Loucy (cell line): ENCODE data around the gene MATK.
A peak's percentile ranks its signal among the peaks of the same experiment; 100 is the strongest.
"Not testable (repeated sequence)": the region's sequence is repeated elsewhere in the genome, so short reads cannot be mapped to it uniquely, and the experiment has no call there.

Source experiments
- H2AFZ ChIP-seq: fragments of 200-600 bp; sonication (generic); 2 replicates; pipeline ENCODE4 v1.6.0; 2016; ENCODE audit warnings: antibody characterized with exemption, mild to moderate bottlenecking, low read length, moderate library complexity
- H3F3A ChIP-seq: fragments of 200-600 bp; 2 replicates; pipeline ENCODE4 v1.6.0; 2016; ENCODE audit warnings: antibody characterized with exemption, low read depth, mild to moderate bottlenecking
- H3K27me3 ChIP-seq: fragments of 200-600 bp; sonication (generic); 2 replicates; pipeline ENCODE4 v1.6.1; 2014; ENCODE audit warnings: low read length, mild to moderate bottlenecking; ENCODE audit not compliant: insufficient read depth, poor library complexity, severe bottlenecking
- H3K36me3 ChIP-seq: fragments of 200-600 bp; sonication (generic); 2 replicates; pipeline ENCODE4 v1.6.1; 2016; ENCODE audit warnings: low read length; ENCODE audit not compliant: insufficient read depth
- H3K4me1 ChIP-seq: fragments of 200-600 bp; sonication (generic); 2 replicates; pipeline ENCODE4 v1.5.1; 2014; ENCODE audit warnings: low read length, mild to moderate bottlenecking; ENCODE audit not compliant: insufficient read depth, poor library complexity, severe bottlenecking
- H3K4me2 ChIP-seq: fragments of 200-600 bp; sonication (generic); 2 replicates; pipeline ENCODE4 v1.6.0; 2014; ENCODE audit warnings: antibody characterized with exemption, low read length, low read depth, mild to moderate bottlenecking; ENCODE audit not compliant: poor library complexity, severe bottlenecking
- H3K4me3 ChIP-seq: fragments of 200-600 bp; sonication (generic); 2 replicates; pipeline ENCODE4 v1.5.1; 2014; ENCODE audit warnings: low read length, mild to moderate bottlenecking, mixed read lengths; ENCODE audit not compliant: poor library complexity, severe bottlenecking
- H3K79me2 ChIP-seq: fragments of 200-600 bp; sonication (generic); 2 replicates; pipeline ENCODE4 v1.6.1; 2014; ENCODE audit warnings: low read length; ENCODE audit not compliant: insufficient read depth
- H3K9ac ChIP-seq: fragments of 200-600 bp; sonication (generic); 2 replicates; pipeline ENCODE4 v1.6.0; 2014; ENCODE audit warnings: mild to moderate bottlenecking, low read depth, low read length, moderate library complexity; ENCODE audit not compliant: poor library complexity, severe bottlenecking
- H3K9me2 ChIP-seq: fragments of 200-600 bp; sonication (generic); replicated peaks from 2 replicates; pipeline ENCODE4 v1.6.1; 2016; ENCODE audit warnings: low read depth, low read length, mixed read lengths
- H3K9me3 ChIP-seq: fragments of 200-600 bp; sonication (generic); 2 replicates; pipeline ENCODE4 v1.6.1; 2014; ENCODE audit warnings: mild to moderate bottlenecking, antibody characterized with exemption, low read length, low read depth; ENCODE audit not compliant: insufficient read depth
- H4K20me1 ChIP-seq: fragments of 200-600 bp; sonication (generic); 2 replicates; pipeline ENCODE4 v1.6.0; 2014; ENCODE audit warnings: antibody characterized with exemption, low read length, mild to moderate bottlenecking; ENCODE audit not compliant: insufficient read depth, poor library complexity, severe bottlenecking
- EZH2phosphoT487 ChIP-seq: fragments of 200-600 bp; IDR thresholded peaks from 2 replicates; pipeline ENCODE4 v1.6.1; 2018; ENCODE audit warnings: antibody characterized with exemption, mild to moderate bottlenecking, moderate library complexity, borderline replicate concordance
- TF ChIP-seq, protein P1 (sequence below): fragments of 200-600 bp; sonication (generic); conservative IDR thresholded peaks from 2 replicates; pipeline ENCODE4 v1.5.1; 2014; ENCODE audit warnings: mild to moderate bottlenecking, antibody characterized with exemption, low read length

MATK gene

GRCh38 chr19:3816566-3817218, 30.5 kb upstream of the MATK start:
- Histone ChIP-seq H3F3A (no peaks in the 10 kb centered on the region), H3K4me3 (no peak overlapping the region), H3K4me2 (no peak overlapping the region), H3K27me3 (no peaks in the 10 kb centered on the region), H3K79me2 (no peaks in the 10 kb centered on the region), H3K9ac (no peak overlapping the region), H3K9me3 (no peaks in the 10 kb centered on the region), H3K9me2 (no peaks in the 10 kb centered on the region), H3K4me1 (peaks cover 45% of the 10 kb centered on the region), H2AFZ (no peak overlapping the region), H3K36me3 (no peaks in the 10 kb centered on the region), H4K20me1 (no peaks in the 10 kb centered on the region)
- no peak for TF ChIP-seq EZH2phosphoT487
- TF ChIP-seq, protein P1, sequence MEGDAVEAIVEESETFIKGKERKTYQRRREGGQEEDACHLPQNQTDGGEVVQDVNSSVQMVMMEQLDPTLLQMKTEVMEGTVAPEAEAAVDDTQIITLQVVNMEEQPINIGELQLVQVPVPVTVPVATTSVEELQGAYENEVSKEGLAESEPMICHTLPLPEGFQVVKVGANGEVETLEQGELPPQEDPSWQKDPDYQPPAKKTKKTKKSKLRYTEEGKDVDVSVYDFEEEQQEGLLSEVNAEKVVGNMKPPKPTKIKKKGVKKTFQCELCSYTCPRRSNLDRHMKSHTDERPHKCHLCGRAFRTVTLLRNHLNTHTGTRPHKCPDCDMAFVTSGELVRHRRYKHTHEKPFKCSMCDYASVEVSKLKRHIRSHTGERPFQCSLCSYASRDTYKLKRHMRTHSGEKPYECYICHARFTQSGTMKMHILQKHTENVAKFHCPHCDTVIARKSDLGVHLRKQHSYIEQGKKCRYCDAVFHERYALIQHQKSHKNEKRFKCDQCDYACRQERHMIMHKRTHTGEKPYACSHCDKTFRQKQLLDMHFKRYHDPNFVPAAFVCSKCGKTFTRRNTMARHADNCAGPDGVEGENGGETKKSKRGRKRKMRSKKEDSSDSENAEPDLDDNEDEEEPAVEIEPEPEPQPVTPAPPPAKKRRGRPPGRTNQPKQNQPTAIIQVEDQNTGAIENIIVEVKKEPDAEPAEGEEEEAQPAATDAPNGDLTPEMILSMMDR = no peak

GRCh38 chr19:3816148-3816547, 30.0 kb upstream of the MATK start:
- not testable (repeated sequence) for H3K9me3 ChIP-seq, H3K9ac ChIP-seq, H3K4me3 ChIP-seq, H3K36me3 ChIP-seq, H4K20me1 ChIP-seq, H3K9me2 ChIP-seq, H3F3A ChIP-seq, H2AFZ ChIP-seq, H3K4me2 ChIP-seq, H3K79me2 ChIP-seq, H3K27me3 ChIP-seq
- peaks cover 43% of the 10 kb centered on the region for H3K4me1 ChIP-seq

GRCh38 chr19:3814648-3815047, 28.5 kb upstream of the MATK start:
- H3K36me3 ChIP-seq = no peaks in the 10 kb centered on the region
- no peaks in the 10 kb centered on the region for H3F3A ChIP-seq
- H4K20me1 ChIP-seq = no peaks in the 10 kb centered on the region
- no peaks in the 10 kb centered on the region for H3K9me3 ChIP-seq
- H3K4me3 ChIP-seq = no peak overlapping the region
- no peak overlapping the region for H2AFZ ChIP-seq
- no peaks in the 10 kb centered on the region for H3K27me3 ChIP-seq
- TF ChIP-seq EZH2phosphoT487 = no peak
- TF ChIP-seq, protein P1 = no peak; the same call in 1 of the 2 replicates
- no peaks in the 10 kb centered on the region for H3K9me2 ChIP-seq
- peak overlapping the region; percentile 78 for H3K9ac ChIP-seq
- H3K4me2 ChIP-seq = peak overlapping the region; percentile 85
- no peaks in the 10 kb centered on the region for H3K79me2 ChIP-seq
- peaks cover 51% of the 10 kb centered on the region for H3K4me1 ChIP-seq
